KMS-11 (cell line): ENCODE results near the gene FSTL1.

ENCODE experiments used
- H2AFZ ChIP-seq: fragments of 200-600 bp; sonication (generic); 2 replicates; pipeline ENCODE4 v1.6.1; 2016; ENCODE audit warnings: antibody characterized with exemption, mixed run types, low read depth
- H3K27ac ChIP-seq: fragments of 200-600 bp; sonication (generic); 2 replicates; pipeline ENCODE4 v1.6.1; 2016; ENCODE audit warnings: mild to moderate bottlenecking, mixed run types
- H3K27me3 ChIP-seq: fragments of 200-600 bp; sonication (generic); 2 replicates; pipeline ENCODE4 v1.6.1; 2017; ENCODE audit warnings: mild to moderate bottlenecking, low read depth, mixed run types, moderate library complexity; ENCODE audit not compliant: insufficient read depth
- H3K36me3 ChIP-seq: fragments of 200-600 bp; sonication (generic); 2 replicates; pipeline ENCODE4 v1.6.1; 2017; ENCODE audit warnings: mild to moderate bottlenecking, mixed run types; ENCODE audit not compliant: insufficient read depth
- H3K4me1 ChIP-seq: fragments of 200-600 bp; sonication (generic); 2 replicates; pipeline ENCODE4 v1.6.1; 2016; ENCODE audit warnings: mild to moderate bottlenecking, low read depth, mixed run types; ENCODE audit not compliant: poor library complexity, severe bottlenecking
- H3K4me2 ChIP-seq: fragments of 200-600 bp; sonication (generic); 2 replicates; pipeline ENCODE4 v1.7.0; 2016; ENCODE audit warnings: mild to moderate bottlenecking, mixed run types
- H3K4me3 ChIP-seq: fragments of 200-600 bp; sonication (generic); IDR thresholded peaks from 2 replicates; pipeline ENCODE4 v1.6.1; 2017; ENCODE audit warnings: low read depth, low read length, mixed read lengths; ENCODE audit not compliant: insufficient read depth
- H3K79me2 ChIP-seq: fragments of 200-600 bp; sonication (generic); 2 replicates; pipeline ENCODE4 v1.6.1; 2016; ENCODE audit warnings: low read depth, mixed run types; ENCODE audit not compliant: insufficient read depth
- H3K9ac ChIP-seq: fragments of 200-600 bp; sonication (generic); 2 replicates; pipeline ENCODE4 v1.6.1; 2016; ENCODE audit warnings: mild to moderate bottlenecking, mixed run types
- H4K20me1 ChIP-seq: fragments of 200-600 bp; sonication (generic); 2 replicates; pipeline ENCODE4 v1.6.1; 2016; ENCODE audit warnings: mild to moderate bottlenecking, mixed run types; ENCODE audit not compliant: insufficient read depth
- TF ChIP-seq, protein P1 (sequence below): fragments of 200-600 bp; sonication (generic); conservative IDR thresholded peaks from 2 replicates; pipeline ENCODE4 v1.6.1; 2017; ENCODE audit warnings: low read depth, mild to moderate bottlenecking, antibody characterized with exemption, low read length, moderate library complexity, mixed read lengths

Gene FSTL1

DNA sequence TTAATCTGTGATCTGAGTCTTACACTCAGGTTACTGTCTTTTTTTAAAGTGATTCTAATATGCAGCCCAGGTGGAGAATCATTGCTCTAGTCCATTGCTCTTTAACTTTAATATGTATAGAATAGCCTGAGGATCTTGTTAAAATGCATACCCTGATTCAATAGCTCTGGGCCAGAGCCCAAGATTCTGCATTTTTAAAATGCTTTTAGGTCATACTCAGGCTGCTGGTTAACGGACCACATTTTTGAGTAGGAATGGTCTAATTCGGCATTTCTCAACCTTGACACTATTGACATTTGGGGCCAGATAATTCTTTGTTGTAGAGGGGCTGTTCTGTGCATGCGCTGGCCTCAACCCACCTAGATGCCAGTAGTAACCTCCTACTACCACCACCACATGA is 20.9 kb upstream of the FSTL1 start:
- Histone ChIP-seq H3K4me1 (no peaks in the 10 kb centered on the region), H2AFZ (no peak overlapping the region), H3K4me3 (no peak overlapping the region), H3K27me3 (no peaks in the 10 kb centered on the region), H3K79me2 (no peaks in the 10 kb centered on the region), H3K36me3 (no peaks in the 10 kb centered on the region), H3K4me2 (no peak overlapping the region), H4K20me1 (no peaks in the 10 kb centered on the region), H3K9ac (no peak overlapping the region), H3K27ac (no peak overlapping the region)
- TF ChIP-seq, protein P1, sequence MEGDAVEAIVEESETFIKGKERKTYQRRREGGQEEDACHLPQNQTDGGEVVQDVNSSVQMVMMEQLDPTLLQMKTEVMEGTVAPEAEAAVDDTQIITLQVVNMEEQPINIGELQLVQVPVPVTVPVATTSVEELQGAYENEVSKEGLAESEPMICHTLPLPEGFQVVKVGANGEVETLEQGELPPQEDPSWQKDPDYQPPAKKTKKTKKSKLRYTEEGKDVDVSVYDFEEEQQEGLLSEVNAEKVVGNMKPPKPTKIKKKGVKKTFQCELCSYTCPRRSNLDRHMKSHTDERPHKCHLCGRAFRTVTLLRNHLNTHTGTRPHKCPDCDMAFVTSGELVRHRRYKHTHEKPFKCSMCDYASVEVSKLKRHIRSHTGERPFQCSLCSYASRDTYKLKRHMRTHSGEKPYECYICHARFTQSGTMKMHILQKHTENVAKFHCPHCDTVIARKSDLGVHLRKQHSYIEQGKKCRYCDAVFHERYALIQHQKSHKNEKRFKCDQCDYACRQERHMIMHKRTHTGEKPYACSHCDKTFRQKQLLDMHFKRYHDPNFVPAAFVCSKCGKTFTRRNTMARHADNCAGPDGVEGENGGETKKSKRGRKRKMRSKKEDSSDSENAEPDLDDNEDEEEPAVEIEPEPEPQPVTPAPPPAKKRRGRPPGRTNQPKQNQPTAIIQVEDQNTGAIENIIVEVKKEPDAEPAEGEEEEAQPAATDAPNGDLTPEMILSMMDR = no peak

GRCh38 chr3:120470870-120471269 is 20.1 kb upstream of the FSTL1 start:
- H3K9ac ChIP-seq = no peak overlapping the region
- H3K27ac ChIP-seq = no peak overlapping the region
- no peak overlapping the region for H2AFZ ChIP-seq

DNA sequence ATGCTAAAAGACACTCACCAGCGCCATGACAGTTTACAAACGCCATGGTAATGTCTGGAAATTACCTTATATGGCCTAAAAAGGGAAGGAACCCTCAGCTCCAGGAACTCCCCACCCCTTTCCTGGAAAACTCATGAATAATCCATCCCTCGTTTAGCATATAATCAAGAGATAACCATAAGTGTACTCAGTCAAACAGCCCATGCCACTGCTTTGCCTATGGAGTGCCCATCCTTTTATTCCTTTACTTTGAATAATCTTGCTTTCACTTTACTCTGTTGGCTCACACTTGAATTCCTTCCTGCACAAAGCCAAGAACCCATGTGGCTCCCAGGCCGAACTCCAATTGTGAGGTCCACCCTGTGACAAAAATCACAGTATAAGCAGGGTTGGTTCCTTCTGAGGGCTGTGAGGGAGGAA is 19.1 kb upstream of the FSTL1 start:
- no peak overlapping the region for H3K4me3 ChIP-seq

More at GRCh38 chr3:120470870-120471269, 20.1 kb upstream of the FSTL1 start:
- H4K20me1 ChIP-seq = no peaks in the 10 kb centered on the region
- TF ChIP-seq, protein P1 = no peak
- H3K36me3 ChIP-seq = no peaks in the 10 kb centered on the region
- H3K4me3 ChIP-seq = no peak overlapping the region
- no peaks in the 10 kb centered on the region for H3K79me2 ChIP-seq
- H3K4me1 ChIP-seq = no peaks in the 10 kb centered on the region
- H3K4me2 ChIP-seq = no peak overlapping the region
- no peaks in the 10 kb centered on the region for H3K27me3 ChIP-seq

DNA sequence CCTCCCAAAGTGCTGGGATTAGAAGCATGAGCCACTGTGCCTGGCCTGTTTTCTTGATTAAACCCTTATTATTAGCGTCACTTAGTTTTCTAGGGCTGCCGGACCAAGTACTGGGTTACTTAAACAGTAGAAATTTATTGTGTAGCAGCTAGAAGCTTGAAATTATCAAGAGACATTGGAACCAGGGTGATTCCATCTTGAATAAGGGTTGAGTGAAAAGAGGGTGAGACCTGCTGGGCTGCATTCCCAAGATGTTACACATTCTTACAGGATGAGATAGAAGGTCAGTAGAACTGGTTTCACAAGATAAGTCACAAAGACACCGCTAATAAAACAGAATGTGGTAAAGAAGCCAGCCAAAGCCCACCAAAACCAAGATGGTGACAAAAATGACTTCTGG is 18.6 kb upstream of the FSTL1 start:
- Histone ChIP-seq H3K4me2 (no peak overlapping the region), H3K79me2 (no peaks in the 10 kb centered on the region), H3K36me3 (no peaks in the 10 kb centered on the region), H3K27me3 (no peaks in the 10 kb centered on the region), H2AFZ (no peak overlapping the region), H3K9ac (no peak overlapping the region), H3K27ac (no peak overlapping the region), H3K4me3 (no peak overlapping the region), H3K4me1 (no peaks in the 10 kb centered on the region), H4K20me1 (no peaks in the 10 kb centered on the region)
- TF ChIP-seq, protein P1 = no peak

More for the DNA sequence above, 19.1 kb upstream of the FSTL1 start:
- H2AFZ ChIP-seq = no peak overlapping the region
- H3K27ac ChIP-seq = no peak overlapping the region
- no peak overlapping the region for H3K9ac ChIP-seq
- no peaks in the 10 kb centered on the region for H3K27me3 ChIP-seq
- H3K79me2 ChIP-seq = no peaks in the 10 kb centered on the region
- H4K20me1 ChIP-seq = no peaks in the 10 kb centered on the region
- no peak overlapping the region for H3K4me2 ChIP-seq
- H3K36me3 ChIP-seq = no peaks in the 10 kb centered on the region
- no peaks in the 10 kb centered on the region for H3K4me1 ChIP-seq
- TF ChIP-seq, protein P1 = no peak
